ENCODE measurements around the gene TTC33. TPM values are rescaled to one million over a fixed set of nuclear protein-coding genes. Genes with fewer than 3 reads are reported as not detected.
A peak's percentile ranks its signal among the peaks of the same experiment; 100 is the strongest.

The TTC33 gene
- total and polyA plus RNA-seq, 2 of the 13 experiments (the other 11 are each of a cell fraction or from before 2014, with no cell fraction given), result 4.5 to 20.0 TPM

GRCh38 chr5:40791715-40792139 lies 36.0 kb upstream of the TTC33 start (continued):
- TF ChIP-seq ARID5B (CRISPR knock-in tag; IDR thresholded peaks at IDR 0.05) (peak; percentile 59), ZBTB20 (CRISPR knock-in tag; IDR thresholded peaks at IDR 0.05; ENCODE audit: borderline replicate concordance, low read depth) (peak; percentile 77; the same call in 1 of the 2 replicates), ZSCAN12 (CRISPR knock-in tag; IDR thresholded peaks at IDR 0.05) (no peak), NCOA2 (CRISPR knock-in tag; IDR thresholded peaks at IDR 0.05) (peak; percentile 25; the same call in 1 of the 2 replicates), ATF4 (CRISPR knock-in tag; IDR thresholded peaks at IDR 0.05) (no peak), ZBTB43 (CRISPR knock-in tag; conservative IDR thresholded peaks at IDR 0.05) (no peak), ZC3H4 (CRISPR knock-in tag; IDR thresholded peaks at IDR 0.05; ENCODE audit: borderline replicate concordance) (no peak), ETV6 (CRISPR knock-in tag; conservative IDR thresholded peaks at IDR 0.05) (no peak), SOX5 (CRISPR knock-in tag; IDR thresholded peaks at IDR 0.05; ENCODE audit: borderline replicate concordance) (peak; percentile 53; the same call in 1 of the 2 replicates), RXRB (CRISPR knock-in tag; IDR thresholded peaks at IDR 0.05; ENCODE audit: borderline replicate concordance) (0 out of 2 replicates have a peak, but pooled peaks have one; percentile 26), SOX13 (IDR thresholded peaks at IDR 0.05) (no peak), SOX13 (CRISPR knock-in tag; conservative IDR thresholded peaks at IDR 0.05 in 1 of 2, IDR thresholded peaks at IDR 0.05 in 1 of 2) (peak in 1 of 2 experiments; percentile 74; a peak in 2 of 4 replicates), ZFP91 (CRISPR knock-in tag; IDR thresholded peaks at IDR 0.05; ENCODE audit: borderline replicate concordance) (peak; percentile 16; the same call in 1 of the 2 replicates), TBL1XR1 (IDR thresholded peaks at IDR 0.05; ENCODE audit: borderline replicate concordance, low read length, partially characterized antibody) (no peak), ZNF570 (CRISPR knock-in tag; IDR thresholded peaks at IDR 0.05; ENCODE audit: borderline replicate concordance) (no peak), HNF4G (IDR thresholded peaks at IDR 0.05; ENCODE audit: borderline replicate concordance, low read depth, low read length) (0 out of 2 replicates have a peak, but pooled peaks have one; percentile 7), HNF4G (CRISPR knock-in tag; IDR thresholded peaks at IDR 0.05; ENCODE audit: borderline replicate concordance, low read depth) (no peak), NR2F1 (CRISPR knock-in tag; IDR thresholded peaks at IDR 0.05) (no peak), ZSCAN9 (CRISPR knock-in tag; IDR thresholded peaks at IDR 0.05; ENCODE audit: borderline replicate concordance) (0 out of 2 replicates have a peak, but pooled peaks have one; percentile 28), ZNF768 (CRISPR knock-in tag; IDR thresholded peaks at IDR 0.05) (no peak), CEBPG (CRISPR knock-in tag; IDR thresholded peaks at IDR 0.05) (peak; percentile 77), FOXM1 (CRISPR knock-in tag; IDR thresholded peaks at IDR 0.05) (no peak), RBFOX2 (IDR thresholded peaks at IDR 0.05; ENCODE audit: low read depth, low read length) (0 out of 2 replicates have a peak, but pooled peaks have one; percentile 16)
